Choroid plexus epithelial cell (primary cell): Measurements from ENCODE around the gene TSR3.

Experiments
- DNase-seq: peaks from one replicate; pipeline ENCODE4 v3.0.0-alpha.2; 2010; ENCODE audit warnings: low read depth
- H3K4me3 ChIP-seq: 2 replicates; pipeline ENCODE4 v1.5.1; 2011; ENCODE audit warnings: low read depth, mild to moderate bottlenecking, control low read depth, low read length, moderate library complexity
- TF ChIP-seq, protein P1 (sequence below): conservative IDR thresholded peaks from 2 replicates; pipeline ENCODE4 v1.5.1; 2011; ENCODE audit warnings: low read depth, mild to moderate bottlenecking, control low read depth, inconsistent platforms, low read length, moderate library complexity

The TSR3 gene

GRCh38 chr16:1311212-1311737 lies 40.4 kb downstream of the TSR3 start:
- TF ChIP-seq, protein P1, sequence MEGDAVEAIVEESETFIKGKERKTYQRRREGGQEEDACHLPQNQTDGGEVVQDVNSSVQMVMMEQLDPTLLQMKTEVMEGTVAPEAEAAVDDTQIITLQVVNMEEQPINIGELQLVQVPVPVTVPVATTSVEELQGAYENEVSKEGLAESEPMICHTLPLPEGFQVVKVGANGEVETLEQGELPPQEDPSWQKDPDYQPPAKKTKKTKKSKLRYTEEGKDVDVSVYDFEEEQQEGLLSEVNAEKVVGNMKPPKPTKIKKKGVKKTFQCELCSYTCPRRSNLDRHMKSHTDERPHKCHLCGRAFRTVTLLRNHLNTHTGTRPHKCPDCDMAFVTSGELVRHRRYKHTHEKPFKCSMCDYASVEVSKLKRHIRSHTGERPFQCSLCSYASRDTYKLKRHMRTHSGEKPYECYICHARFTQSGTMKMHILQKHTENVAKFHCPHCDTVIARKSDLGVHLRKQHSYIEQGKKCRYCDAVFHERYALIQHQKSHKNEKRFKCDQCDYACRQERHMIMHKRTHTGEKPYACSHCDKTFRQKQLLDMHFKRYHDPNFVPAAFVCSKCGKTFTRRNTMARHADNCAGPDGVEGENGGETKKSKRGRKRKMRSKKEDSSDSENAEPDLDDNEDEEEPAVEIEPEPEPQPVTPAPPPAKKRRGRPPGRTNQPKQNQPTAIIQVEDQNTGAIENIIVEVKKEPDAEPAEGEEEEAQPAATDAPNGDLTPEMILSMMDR, result peak; percentile 8
- H3K4me3 ChIP-seq, result peak overlapping the region; percentile 74
- no peak for DNase-seq

GRCh38 chr16:1310832-1311200 lies 40.9 kb downstream of the TSR3 start:
- TF ChIP-seq, protein P1, result no peak
- DNase-seq, result peak; percentile 44
- H3K4me3 ChIP-seq, result peak overlapping the region; percentile 74

DNA sequence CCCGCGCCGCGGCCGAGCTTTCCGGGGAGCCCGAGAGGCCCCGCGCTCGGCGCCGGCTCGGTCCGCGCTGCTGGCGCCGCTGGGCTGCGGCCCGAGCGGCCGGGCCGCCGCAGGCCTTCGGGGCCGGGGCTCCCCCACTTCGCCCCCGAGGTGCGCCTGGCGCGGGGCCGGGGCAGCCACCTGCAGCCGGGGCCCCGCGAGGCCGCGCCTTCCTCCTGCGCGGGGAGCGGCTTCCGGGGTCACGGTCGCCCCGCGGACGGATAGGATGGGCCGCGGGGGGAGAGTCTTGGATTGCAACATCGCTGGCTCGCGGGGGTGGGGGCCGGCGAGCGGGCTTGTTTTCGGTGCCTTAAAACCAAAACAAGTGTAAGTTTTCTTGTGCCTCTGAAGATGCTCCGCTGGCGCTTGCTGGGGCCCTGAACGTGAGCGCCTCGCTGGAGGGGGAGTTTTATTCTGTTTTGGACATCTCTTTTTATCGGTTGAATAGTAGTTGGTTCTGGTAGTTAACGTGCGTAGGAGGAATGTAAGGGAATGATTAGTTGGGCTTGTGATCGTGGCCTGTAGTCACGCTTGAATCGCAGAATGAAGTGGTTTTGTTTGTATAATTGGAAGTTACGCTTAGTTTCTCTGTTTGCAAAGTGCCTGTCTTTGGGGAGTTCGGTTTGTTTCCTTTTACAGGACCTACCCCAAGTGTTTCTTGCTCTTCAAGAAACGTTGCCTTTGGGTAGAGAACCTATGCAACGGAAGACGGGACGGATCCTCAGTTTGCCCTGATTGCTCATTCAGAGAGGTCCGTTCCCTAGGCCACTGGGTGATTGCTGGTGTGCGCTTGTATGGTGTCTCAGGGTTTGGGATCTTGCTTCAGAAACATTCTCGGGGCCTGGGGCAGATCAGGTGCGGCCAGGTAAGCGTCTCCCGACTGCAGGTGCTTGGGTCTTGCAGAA lies 41.5 kb downstream of the TSR3 start:
- DNase-seq, result peak; percentile 57
- peak overlapping the region; percentile 74 for H3K4me3 ChIP-seq
- TF ChIP-seq, protein P1, result no peak

DNA sequence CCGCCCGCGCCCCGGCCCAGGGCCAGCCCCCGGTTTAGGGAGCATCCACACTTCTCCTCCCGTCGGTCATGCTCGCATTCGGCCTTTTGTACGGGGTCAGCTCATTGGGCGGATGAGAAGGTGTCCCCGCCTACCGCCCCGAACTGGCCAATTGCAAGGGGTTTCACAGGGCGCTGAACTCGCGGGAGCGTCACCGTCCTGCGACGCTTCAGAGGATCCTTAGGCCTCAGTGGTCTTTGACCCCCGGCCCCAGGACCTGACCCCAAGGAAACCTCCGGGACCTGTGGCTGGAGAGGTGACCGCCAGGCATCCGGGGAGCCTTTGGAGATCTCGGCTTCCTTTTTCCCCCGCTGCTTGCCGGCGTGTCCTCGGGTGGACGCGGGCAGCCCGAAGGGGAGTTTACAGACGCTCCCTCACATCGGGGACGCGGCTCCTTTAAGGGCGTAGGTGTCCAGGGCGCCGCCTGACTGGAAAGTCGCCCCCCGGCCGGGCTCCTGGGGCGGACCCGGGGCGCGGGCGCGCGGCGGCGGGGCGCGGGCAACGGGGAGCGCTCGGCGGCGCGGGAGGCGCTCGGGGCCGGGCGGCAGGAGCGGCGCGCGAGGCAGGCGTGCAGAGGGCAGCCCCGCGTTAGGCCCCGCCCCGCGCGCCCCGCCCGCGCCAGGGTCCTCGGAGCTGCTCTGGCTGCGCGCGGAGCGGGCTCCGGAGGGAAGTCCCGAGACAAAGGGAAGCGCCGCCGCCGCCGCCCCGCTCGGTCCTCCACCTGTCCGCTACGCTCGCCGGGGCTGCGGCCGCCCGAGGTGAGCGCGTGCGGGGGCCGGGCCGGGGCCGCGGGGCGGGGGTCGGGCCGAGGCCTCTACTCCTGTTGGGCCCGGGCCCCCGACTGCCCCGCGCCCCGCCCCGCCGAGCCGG lies 42.4 kb downstream of the TSR3 start, which contains the start of gene UBE2I:
Gene UBE2I (plus strand): TSS at position 660 of the 909 bp plus-strand sequence. CDS start 4,395 bp downstream, outside the sequence.
- TF ChIP-seq, protein P1, result no peak
- peak; percentile 99 for DNase-seq
- H3K4me3 ChIP-seq, result peak within 1 kb of the TSS; percentile 74

GRCh38 chr16:1308036-1308976 lies 43.4 kb downstream of the TSR3 start:
- peak overlapping the region; percentile 74 for H3K4me3 ChIP-seq
- DNase-seq, result peak; percentile 35
- TF ChIP-seq, protein P1, result no peak

- H3K4me3 ChIP-seq, result no peak overlapping the region
- no peak for DNase-seq
- TF ChIP-seq, protein P1, result no peak
Observed at GRCh38 chr16:1306334-1306733, 45.3 kb downstream of the TSR3 start.
